Panc1 (cell line): ENCODE results near the gene ZACN.

Source experiments
- POLR2AphosphoS5 ChIP-seq: IDR thresholded peaks from 2 replicates; pipeline ENCODE4 v1.6.1; 2012; ENCODE audit warnings: mild to moderate bottlenecking, low read depth, low read length, moderate library complexity
- SIN3A ChIP-seq: IDR thresholded peaks from 2 replicates; pipeline ENCODE4 v1.6.1; 2012; ENCODE audit warnings: low read depth, mild to moderate bottlenecking, low read length, moderate library complexity, borderline replicate concordance; ENCODE audit not compliant: insufficient read depth
- TCF7L2 ChIP-seq: IDR thresholded peaks from 2 replicates; pipeline ENCODE4 v1.6.1; 2011; ENCODE audit warnings: mild to moderate bottlenecking, low read depth, low read length, inconsistent platforms
- TF ChIP-seq, protein P1 (sequence below): fragments of 450-650 bp; IDR thresholded peaks from 2 replicates; pipeline ENCODE4 v1.5.1; 2017; ENCODE audit warnings: mild to moderate bottlenecking
- TF ChIP-seq, protein P2 (sequence below), 2 experiments: IDR thresholded peaks; 2 replicates each; pipeline ENCODE4 v1.6.1; 2011 to 2012; ENCODE audit warnings: low read depth in 2 of 2, control low read depth in 1 of 2, low read length in 1 of 2, mild to moderate bottlenecking in 1 of 2, moderate library complexity in 1 of 2; ENCODE audit not compliant: insufficient read depth in 1 of 2

DNA sequence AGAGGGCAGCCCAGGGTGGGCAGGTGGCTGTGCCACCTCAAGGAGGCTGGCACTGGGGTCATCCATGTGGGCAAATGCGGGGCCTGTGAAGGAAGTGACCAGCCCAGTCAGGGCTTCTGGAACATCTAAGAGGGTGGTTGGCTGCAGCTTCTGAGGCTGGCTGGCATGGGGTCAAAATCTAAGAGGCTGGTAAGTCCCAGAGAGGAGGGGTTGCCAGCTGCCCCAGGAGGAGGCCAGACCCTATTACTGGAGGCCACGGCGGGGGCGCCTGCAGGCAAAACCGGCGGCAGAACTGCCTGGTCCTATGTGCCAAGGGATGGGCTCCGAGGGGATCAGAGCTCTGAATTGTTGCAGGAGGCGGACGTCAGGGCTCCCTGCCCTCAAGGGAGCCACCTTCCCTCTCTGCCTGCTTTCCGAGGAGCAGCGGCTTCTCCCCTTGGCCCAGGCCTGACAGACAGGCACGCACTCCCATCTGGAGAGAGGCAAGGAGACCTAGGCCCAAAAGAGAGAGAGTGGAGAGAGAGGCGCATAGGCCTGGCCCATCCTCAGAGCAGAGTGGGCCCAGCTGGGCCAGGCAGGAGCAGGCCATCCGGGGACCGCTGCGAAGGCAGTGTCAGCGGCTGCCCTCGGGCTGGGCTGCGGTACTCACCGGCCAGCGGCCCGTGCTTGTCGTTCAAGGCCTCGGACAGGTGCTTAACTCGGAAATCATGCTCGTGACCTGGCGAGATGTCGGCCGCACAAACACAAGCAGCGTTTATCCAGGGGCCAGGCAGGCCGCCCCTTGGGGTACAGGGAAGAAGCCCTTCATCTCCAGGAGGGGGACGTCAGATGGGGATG lies 10.9 kb downstream of the ZACN start:
- no peak for TF ChIP-seq POLR2AphosphoS5
- TF ChIP-seq, protein P1, sequence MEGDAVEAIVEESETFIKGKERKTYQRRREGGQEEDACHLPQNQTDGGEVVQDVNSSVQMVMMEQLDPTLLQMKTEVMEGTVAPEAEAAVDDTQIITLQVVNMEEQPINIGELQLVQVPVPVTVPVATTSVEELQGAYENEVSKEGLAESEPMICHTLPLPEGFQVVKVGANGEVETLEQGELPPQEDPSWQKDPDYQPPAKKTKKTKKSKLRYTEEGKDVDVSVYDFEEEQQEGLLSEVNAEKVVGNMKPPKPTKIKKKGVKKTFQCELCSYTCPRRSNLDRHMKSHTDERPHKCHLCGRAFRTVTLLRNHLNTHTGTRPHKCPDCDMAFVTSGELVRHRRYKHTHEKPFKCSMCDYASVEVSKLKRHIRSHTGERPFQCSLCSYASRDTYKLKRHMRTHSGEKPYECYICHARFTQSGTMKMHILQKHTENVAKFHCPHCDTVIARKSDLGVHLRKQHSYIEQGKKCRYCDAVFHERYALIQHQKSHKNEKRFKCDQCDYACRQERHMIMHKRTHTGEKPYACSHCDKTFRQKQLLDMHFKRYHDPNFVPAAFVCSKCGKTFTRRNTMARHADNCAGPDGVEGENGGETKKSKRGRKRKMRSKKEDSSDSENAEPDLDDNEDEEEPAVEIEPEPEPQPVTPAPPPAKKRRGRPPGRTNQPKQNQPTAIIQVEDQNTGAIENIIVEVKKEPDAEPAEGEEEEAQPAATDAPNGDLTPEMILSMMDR, result no peak
- no peak for TF ChIP-seq TCF7L2
- no peak for TF ChIP-seq SIN3A
- TF ChIP-seq, protein P2, sequence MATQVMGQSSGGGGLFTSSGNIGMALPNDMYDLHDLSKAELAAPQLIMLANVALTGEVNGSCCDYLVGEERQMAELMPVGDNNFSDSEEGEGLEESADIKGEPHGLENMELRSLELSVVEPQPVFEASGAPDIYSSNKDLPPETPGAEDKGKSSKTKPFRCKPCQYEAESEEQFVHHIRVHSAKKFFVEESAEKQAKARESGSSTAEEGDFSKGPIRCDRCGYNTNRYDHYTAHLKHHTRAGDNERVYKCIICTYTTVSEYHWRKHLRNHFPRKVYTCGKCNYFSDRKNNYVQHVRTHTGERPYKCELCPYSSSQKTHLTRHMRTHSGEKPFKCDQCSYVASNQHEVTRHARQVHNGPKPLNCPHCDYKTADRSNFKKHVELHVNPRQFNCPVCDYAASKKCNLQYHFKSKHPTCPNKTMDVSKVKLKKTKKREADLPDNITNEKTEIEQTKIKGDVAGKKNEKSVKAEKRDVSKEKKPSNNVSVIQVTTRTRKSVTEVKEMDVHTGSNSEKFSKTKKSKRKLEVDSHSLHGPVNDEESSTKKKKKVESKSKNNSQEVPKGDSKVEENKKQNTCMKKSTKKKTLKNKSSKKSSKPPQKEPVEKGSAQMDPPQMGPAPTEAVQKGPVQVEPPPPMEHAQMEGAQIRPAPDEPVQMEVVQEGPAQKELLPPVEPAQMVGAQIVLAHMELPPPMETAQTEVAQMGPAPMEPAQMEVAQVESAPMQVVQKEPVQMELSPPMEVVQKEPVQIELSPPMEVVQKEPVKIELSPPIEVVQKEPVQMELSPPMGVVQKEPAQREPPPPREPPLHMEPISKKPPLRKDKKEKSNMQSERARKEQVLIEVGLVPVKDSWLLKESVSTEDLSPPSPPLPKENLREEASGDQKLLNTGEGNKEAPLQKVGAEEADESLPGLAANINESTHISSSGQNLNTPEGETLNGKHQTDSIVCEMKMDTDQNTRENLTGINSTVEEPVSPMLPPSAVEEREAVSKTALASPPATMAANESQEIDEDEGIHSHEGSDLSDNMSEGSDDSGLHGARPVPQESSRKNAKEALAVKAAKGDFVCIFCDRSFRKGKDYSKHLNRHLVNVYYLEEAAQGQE (IDR thresholded peaks at IDR 0.05; ENCODE audit: insufficient read depth in 1 of 2, low read depth in 2 of 2, low read length in 1 of 2), result no peak
